ENCODE measurements around the gene TRIM47.

TRIM47 gene

DNA sequence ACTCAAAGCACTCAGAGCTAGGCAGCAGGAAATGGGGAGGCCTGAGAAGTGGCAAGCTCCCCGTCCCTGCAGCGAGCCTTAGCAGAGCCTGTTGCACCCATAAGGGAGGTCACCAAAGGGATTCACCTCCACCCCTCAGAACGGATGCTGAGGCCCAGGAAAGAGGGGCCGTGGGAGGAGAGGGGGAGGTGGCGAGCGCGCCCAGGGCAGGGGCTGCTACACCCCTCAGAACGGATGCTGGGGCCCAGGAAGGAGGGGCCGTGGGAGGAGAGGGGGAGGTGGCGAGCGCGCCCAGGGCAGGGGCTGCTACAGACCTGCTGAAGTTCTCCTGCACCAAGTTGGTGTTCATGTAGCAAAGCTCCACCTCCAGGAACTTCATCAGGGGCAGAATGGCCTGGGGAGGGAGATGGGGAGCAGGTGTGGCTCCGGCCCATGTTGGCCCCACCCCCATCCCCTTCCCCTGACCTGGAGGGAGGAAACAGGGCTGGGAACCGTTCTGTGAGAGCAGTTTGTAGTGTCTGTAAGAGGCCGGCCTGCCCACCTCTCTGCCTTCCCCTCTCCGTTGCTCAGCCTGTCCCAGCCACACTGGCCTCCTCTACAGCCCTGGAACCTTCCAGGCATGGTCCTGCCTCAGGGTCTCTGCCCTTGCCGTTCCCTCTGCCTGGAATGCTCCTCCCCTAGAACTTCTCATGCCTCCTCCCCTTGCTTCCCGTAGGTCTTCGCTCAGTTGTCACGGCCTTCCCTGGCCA is 45.6 kb downstream of the TRIM47 start:
- H3K9me3 ChIP-seq (ENCODE audit: low read length), result no peaks in the 10 kb centered on the region
- peak overlapping the region; percentile 44; the same call in 1 of the 2 replicates for H3K9ac ChIP-seq (ENCODE audit: low read length)
- H3K36me3 ChIP-seq (ENCODE audit: insufficient read depth, low read length), result no peaks in the 10 kb centered on the region
- no peaks in the 10 kb centered on the region for H3K79me2 ChIP-seq (ENCODE audit: insufficient read depth, low read length)
- peak overlapping the region; percentile 28 for H3K27ac ChIP-seq (ENCODE audit: low read depth, low read length, poor library complexity, severe bottlenecking)
- H2AFZ ChIP-seq (ENCODE audit: low read length), result no peak overlapping the region
- H3K4me1 ChIP-seq (ENCODE audit: insufficient read depth, low read length, severe bottlenecking), result peaks cover 38% of the 10 kb centered on the region
- H3K4me3 ChIP-seq (ENCODE audit: low read depth, low read length, poor library complexity, severe bottlenecking), result peak overlapping the region; percentile 35
- H3F3A ChIP-seq (ENCODE audit: insufficient read depth, low read length), result no peaks in the 10 kb centered on the region
- peak overlapping the region; percentile 51 for H3K4me2 ChIP-seq (ENCODE audit: low read length)
- no peak for TF ChIP-seq EZH2 (IDR thresholded peaks at IDR 0.05; ENCODE audit: borderline replicate concordance, low read length)
- TF ChIP-seq, protein P1, sequence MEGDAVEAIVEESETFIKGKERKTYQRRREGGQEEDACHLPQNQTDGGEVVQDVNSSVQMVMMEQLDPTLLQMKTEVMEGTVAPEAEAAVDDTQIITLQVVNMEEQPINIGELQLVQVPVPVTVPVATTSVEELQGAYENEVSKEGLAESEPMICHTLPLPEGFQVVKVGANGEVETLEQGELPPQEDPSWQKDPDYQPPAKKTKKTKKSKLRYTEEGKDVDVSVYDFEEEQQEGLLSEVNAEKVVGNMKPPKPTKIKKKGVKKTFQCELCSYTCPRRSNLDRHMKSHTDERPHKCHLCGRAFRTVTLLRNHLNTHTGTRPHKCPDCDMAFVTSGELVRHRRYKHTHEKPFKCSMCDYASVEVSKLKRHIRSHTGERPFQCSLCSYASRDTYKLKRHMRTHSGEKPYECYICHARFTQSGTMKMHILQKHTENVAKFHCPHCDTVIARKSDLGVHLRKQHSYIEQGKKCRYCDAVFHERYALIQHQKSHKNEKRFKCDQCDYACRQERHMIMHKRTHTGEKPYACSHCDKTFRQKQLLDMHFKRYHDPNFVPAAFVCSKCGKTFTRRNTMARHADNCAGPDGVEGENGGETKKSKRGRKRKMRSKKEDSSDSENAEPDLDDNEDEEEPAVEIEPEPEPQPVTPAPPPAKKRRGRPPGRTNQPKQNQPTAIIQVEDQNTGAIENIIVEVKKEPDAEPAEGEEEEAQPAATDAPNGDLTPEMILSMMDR (IDR thresholded peaks at IDR 0.05; ENCODE audit: low read length), result no peak
- H3K9me2 ChIP-seq (ENCODE audit: low read depth, low read length), result no peaks in the 10 kb centered on the region
- 0 out of 2 replicates have a peak, but pooled peaks cover 5% of the 10 kb centered on the region for H3K27me3 ChIP-seq (ENCODE audit: insufficient read depth, low read length)
- no peaks in the 10 kb centered on the region for H4K20me1 ChIP-seq (ENCODE audit: insufficient read depth, low read length)

DNA sequence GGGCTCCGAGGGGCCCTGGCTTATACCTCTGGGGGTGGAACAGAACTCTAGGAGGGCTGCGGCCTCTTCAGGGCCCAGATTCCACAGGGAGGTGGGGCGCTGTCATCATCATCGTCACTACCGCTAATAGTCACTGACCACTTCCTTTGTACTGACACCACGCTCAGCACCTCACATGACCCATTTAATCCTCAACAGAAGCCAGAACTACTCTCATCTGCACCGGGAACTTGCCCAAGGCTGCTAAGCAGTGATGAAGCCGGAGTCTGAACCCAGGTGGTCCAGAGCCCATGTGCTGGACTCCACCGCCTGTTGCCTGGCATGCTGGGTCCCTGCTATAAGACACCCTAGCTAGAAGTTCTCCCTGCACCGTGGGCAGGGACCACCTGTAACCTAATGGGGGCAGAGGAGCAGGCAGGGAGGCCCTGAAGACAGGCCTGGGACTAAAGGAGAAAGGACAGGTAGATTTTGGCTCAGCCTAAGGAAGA is 46.2 kb downstream of the TRIM47 start:
- no peaks in the 10 kb centered on the region for H3K36me3 ChIP-seq (ENCODE audit: insufficient read depth, low read length)
- H3K79me2 ChIP-seq (ENCODE audit: insufficient read depth, low read length), result no peaks in the 10 kb centered on the region
- H3F3A ChIP-seq (ENCODE audit: insufficient read depth, low read length), result no peaks in the 10 kb centered on the region
- H3K27me3 ChIP-seq (ENCODE audit: insufficient read depth, low read length), result 0 out of 2 replicates have a peak, but pooled peaks cover 5% of the 10 kb centered on the region
- H3K9me3 ChIP-seq (ENCODE audit: low read length), result no peaks in the 10 kb centered on the region
- H3K4me2 ChIP-seq (ENCODE audit: low read length), result peak overlapping the region; percentile 51
- H4K20me1 ChIP-seq (ENCODE audit: insufficient read depth, low read length), result no peaks in the 10 kb centered on the region
- H3K4me3 ChIP-seq (ENCODE audit: low read depth, low read length, poor library complexity, severe bottlenecking), result peak overlapping the region; percentile 35
- peaks cover 45% of the 10 kb centered on the region for H3K4me1 ChIP-seq (ENCODE audit: insufficient read depth, low read length, severe bottlenecking)
- TF ChIP-seq, protein P1 (IDR thresholded peaks at IDR 0.05; ENCODE audit: low read length), result no peak
- no peak for TF ChIP-seq EZH2 (IDR thresholded peaks at IDR 0.05; ENCODE audit: borderline replicate concordance, low read length)
- peak overlapping the region; percentile 28 for H3K27ac ChIP-seq (ENCODE audit: low read depth, low read length, poor library complexity, severe bottlenecking)
- H3K9me2 ChIP-seq (ENCODE audit: low read depth, low read length), result no peaks in the 10 kb centered on the region
- H2AFZ ChIP-seq (ENCODE audit: low read length), result no peak overlapping the region
- H3K9ac ChIP-seq (ENCODE audit: low read length), result peak overlapping the region; percentile 44; the same call in 1 of the 2 replicates

DNA sequence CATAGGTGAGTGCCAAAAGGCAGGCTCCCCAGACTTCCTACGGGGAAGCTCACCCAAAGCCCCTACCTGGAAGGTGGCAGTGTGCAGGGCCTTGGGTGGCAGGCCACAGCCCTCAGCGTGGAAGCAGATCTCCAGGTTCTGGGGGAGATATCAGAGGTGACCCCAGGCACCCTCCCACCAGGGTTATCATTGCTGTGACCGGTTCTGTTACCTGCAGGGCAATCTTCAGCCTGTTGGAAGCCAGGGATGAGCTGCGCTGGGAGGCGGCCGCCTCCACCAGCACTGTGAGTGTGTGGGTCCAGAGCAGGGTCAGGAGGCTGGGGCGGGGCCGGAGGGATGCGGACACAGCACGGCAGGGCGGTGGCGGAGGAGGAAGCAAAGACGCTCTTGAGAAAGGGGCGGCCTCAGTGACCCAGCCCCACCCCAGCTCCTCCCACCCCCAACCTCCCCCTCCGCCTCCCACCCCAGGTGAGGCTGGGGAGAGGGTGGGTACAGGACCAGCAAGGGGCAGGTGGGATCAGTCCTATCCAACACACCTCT is 47.3 kb downstream of the TRIM47 start:
- Histone ChIP-seq H3K79me2 (ENCODE audit: insufficient read depth, low read length) (no peaks in the 10 kb centered on the region), H3K36me3 (ENCODE audit: insufficient read depth, low read length) (peaks cover 4% of the 10 kb centered on the region; the same call in 1 of the 2 replicates), H3K9me3 (ENCODE audit: low read length) (no peaks in the 10 kb centered on the region), H3K27ac (ENCODE audit: low read depth, low read length, poor library complexity, severe bottlenecking) (peak overlapping the region; percentile 24), H3K4me1 (ENCODE audit: insufficient read depth, low read length, severe bottlenecking) (peaks cover 55% of the 10 kb centered on the region), H3K4me3 (ENCODE audit: low read depth, low read length, poor library complexity, severe bottlenecking) (no peak overlapping the region), H3K9me2 (ENCODE audit: low read depth, low read length) (no peaks in the 10 kb centered on the region), H2AFZ (ENCODE audit: low read length) (no peak overlapping the region), H3K4me2 (ENCODE audit: low read length) (peak overlapping the region; percentile 23), H3F3A (ENCODE audit: insufficient read depth, low read length) (no peaks in the 10 kb centered on the region), H3K27me3 (ENCODE audit: insufficient read depth, low read length) (0 out of 2 replicates have a peak, but pooled peaks cover 5% of the 10 kb centered on the region), H3K9ac (ENCODE audit: low read length) (no peak overlapping the region), H4K20me1 (ENCODE audit: insufficient read depth, low read length) (no peaks in the 10 kb centered on the region)
- TF ChIP-seq EZH2 (IDR thresholded peaks at IDR 0.05; ENCODE audit: borderline replicate concordance, low read length), result no peak
- TF ChIP-seq, protein P1 (IDR thresholded peaks at IDR 0.05; ENCODE audit: low read length), result no peak
